Neural progenitor cell (in vitro differentiated cells): ENCODE results near the gene RER1. TPM values are rescaled to one million over a fixed set of nuclear protein-coding genes. Genes with fewer than 3 reads are reported as not detected.
A peak's percentile ranks its signal among the peaks of the same experiment; 100 is the strongest.

ENCODE experiments used
- DNase-seq: peaks from one replicate; pipeline ENCODE4 v3.0.0-alpha.2; 2016; ENCODE audit warnings: low spot score
- H2AFZ ChIP-seq: fragments of 200-600 bp; sonication (generic); replicated peaks from 2 replicates; pipeline ENCODE4 v1.6.1; 2016; ENCODE audit warnings: antibody characterized with exemption
- H3F3A ChIP-seq: fragments of 200-600 bp; sonication (generic); 2 replicates; pipeline ENCODE4 v1.6.1; 2016; ENCODE audit warnings: antibody characterized with exemption, low read depth
- H3K27ac ChIP-seq: fragments of 200-600 bp; sonication (generic); 2 replicates; pipeline ENCODE4 v1.5.1; 2016; ENCODE audit warnings: mild to moderate bottlenecking
- H3K27me3 ChIP-seq: fragments of 200-600 bp; sonication (generic); 2 replicates; pipeline ENCODE4 v1.6.1; 2016; ENCODE audit warnings: mild to moderate bottlenecking, moderate library complexity
- H3K36me3 ChIP-seq: fragments of 200-600 bp; sonication (generic); 2 replicates; pipeline ENCODE4 v1.5.1; 2016
- H3K4me1 ChIP-seq: fragments of 200-600 bp; sonication (generic); 2 replicates; pipeline ENCODE4 v1.6.1; 2016; ENCODE audit warnings: mixed run types
- H3K4me2 ChIP-seq: fragments of 200-600 bp; sonication (generic); 2 replicates; pipeline ENCODE4 v1.6.1; 2016
- H3K4me3 ChIP-seq: fragments of 200-600 bp; sonication (generic); 2 replicates; pipeline ENCODE4 v1.5.1; 2016
- H3K79me2 ChIP-seq: fragments of 200-600 bp; sonication (generic); 2 replicates; pipeline ENCODE4 v1.6.1; 2016; ENCODE audit warnings: low read depth
- H3K9ac ChIP-seq: fragments of 200-600 bp; sonication (generic); 2 replicates; pipeline ENCODE4 v1.6.1; 2016
- H3K9me3 ChIP-seq: fragments of 200-600 bp; sonication (generic); 2 replicates; pipeline ENCODE4 v1.5.1; 2016; ENCODE audit warnings: low read depth
- H4K20me1 ChIP-seq: fragments of 200-600 bp; sonication (generic); 2 replicates; pipeline ENCODE4 v1.6.1; 2016; ENCODE audit warnings: low read depth
- H3K27ac Mint-ChIP-seq: 3 replicates; pipeline ENCODE4 v1.8.0; 2021; ENCODE audit warnings: mixed read lengths
- H3K27me3 Mint-ChIP-seq: 2 replicates; pipeline ENCODE4 v1.8.0; 2022; ENCODE audit warnings: low read depth, mild to moderate bottlenecking, inconsistent platforms, moderate library complexity, mixed read lengths; ENCODE audit not compliant: insufficient read depth
- H3K36me3 Mint-ChIP-seq: 3 replicates; pipeline ENCODE4 v1.8.0; 2021; ENCODE audit warnings: mixed read lengths
- H3K4me1 Mint-ChIP-seq: 3 replicates; pipeline ENCODE4 v1.8.0; 2021; ENCODE audit warnings: mixed read lengths
- H3K4me3 Mint-ChIP-seq: 3 replicates; pipeline ENCODE4 v1.8.0; 2021; ENCODE audit warnings: mild to moderate bottlenecking, moderate library complexity, mixed read lengths
- H3K9me3 Mint-ChIP-seq: 3 replicates; pipeline ENCODE4 v1.8.0; 2020; ENCODE audit warnings: mixed read lengths
- CTCF ChIP-seq: fragments of 200-600 bp; sonication (generic); IDR thresholded peaks from 2 replicates; pipeline ENCODE4 v1.5.1; 2017; ENCODE audit warnings: antibody characterized with exemption, mild to moderate bottlenecking
- EZH2 ChIP-seq: fragments of 200-600 bp; sonication (generic); IDR thresholded peaks from 2 replicates; pipeline ENCODE4 v1.6.1; 2017; ENCODE audit warnings: antibody characterized with exemption, mild to moderate bottlenecking, moderate library complexity
- EZH2phosphoT487 ChIP-seq: fragments of 200-600 bp; sonication (generic); IDR thresholded peaks from 2 replicates; pipeline ENCODE4 v1.6.1; 2017; ENCODE audit warnings: antibody characterized with exemption
- total RNA-seq: library from RNA; depleted of rRNA; stranded (reverse); fragments of >200 nt; gene quantifications from 2 replicates; pipeline ENCODE4 v1.2.3, GENCODE V29; 2015; ENCODE audit warnings: low replicate concordance

Gene RER1
- total RNA-seq, 1 donor from 2014 or later: 39.1 TPM

GRCh38 chr1:2355373-2356261 lies 36.0 kb upstream of the RER1 start:
- peak overlapping the region; percentile 60 for H3K27ac Mint-ChIP-seq
- H3K4me1 Mint-ChIP-seq: peaks cover 14% of the 10 kb centered on the region
- TF ChIP-seq EZH2: no peak
- peaks cover 2% of the 10 kb centered on the region for H3K27me3 Mint-ChIP-seq
- DNase-seq: no peak
- H3K36me3 Mint-ChIP-seq: peaks cover 4% of the 10 kb centered on the region
- Histone ChIP-seq H3K27me3 (no peaks in the 10 kb centered on the region), H3F3A (no peaks in the 10 kb centered on the region), H3K9me3 (no peaks in the 10 kb centered on the region), H3K79me2 (no peaks in the 10 kb centered on the region), H3K9ac (no peak overlapping the region), H4K20me1 (no peaks in the 10 kb centered on the region), H3K4me2 (no peak overlapping the region), H3K4me3 (no peak overlapping the region), H2AFZ (no peak overlapping the region), H3K4me1 (peaks cover 13% of the 10 kb centered on the region), H3K27ac (no peak overlapping the region), H3K36me3 (no peaks in the 10 kb centered on the region)
- no peaks in the 10 kb centered on the region for H3K9me3 Mint-ChIP-seq
- H3K4me3 Mint-ChIP-seq: no peak overlapping the region

DNA sequence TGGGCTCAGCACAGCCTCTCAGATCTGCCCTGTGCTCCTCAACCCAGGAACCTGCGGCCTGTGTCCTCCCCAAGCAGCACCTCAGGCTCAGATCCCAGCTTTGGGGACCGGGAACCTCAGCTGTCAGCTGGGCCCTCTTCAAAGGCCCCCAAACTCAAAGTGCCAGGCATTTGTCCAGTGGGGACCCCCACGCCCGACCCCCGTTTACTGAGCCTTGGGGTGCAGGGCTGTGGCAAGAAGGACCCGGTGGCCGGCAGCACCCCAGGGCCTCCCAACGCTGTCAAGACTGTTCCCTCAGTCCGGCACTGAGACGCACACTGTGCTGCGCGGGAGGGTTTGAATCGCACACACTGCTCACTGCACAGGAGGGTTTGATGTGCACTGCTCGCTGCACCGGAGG lies 35.2 kb upstream of the RER1 start:
- no peak overlapping the region for H3K27ac ChIP-seq
- peaks cover 5% of the 10 kb centered on the region for H3K27me3 Mint-ChIP-seq
- peak overlapping the region; percentile 46 for H3K27ac Mint-ChIP-seq
- H3K9me3 ChIP-seq: no peaks in the 10 kb centered on the region
- no peak overlapping the region for H3K4me3 Mint-ChIP-seq
- no peaks in the 10 kb centered on the region for H3K79me2 ChIP-seq
- H3K9ac ChIP-seq: no peak overlapping the region
- no peaks in the 10 kb centered on the region for H3F3A ChIP-seq
- TF ChIP-seq EZH2phosphoT487: no peak
- no peak for TF ChIP-seq CTCF
- no peak for TF ChIP-seq EZH2
- H3K4me1 ChIP-seq: peaks cover 8% of the 10 kb centered on the region
- H3K4me2 ChIP-seq: no peak overlapping the region
- H3K9me3 Mint-ChIP-seq: no peaks in the 10 kb centered on the region
- no peak overlapping the region for H3K4me3 ChIP-seq
- no peaks in the 10 kb centered on the region for H3K27me3 ChIP-seq
- no peaks in the 10 kb centered on the region for H3K36me3 ChIP-seq
- H2AFZ ChIP-seq: no peak overlapping the region
- peaks cover 6% of the 10 kb centered on the region for H3K36me3 Mint-ChIP-seq
- peaks cover 11% of the 10 kb centered on the region for H3K4me1 Mint-ChIP-seq
- no peaks in the 10 kb centered on the region for H4K20me1 ChIP-seq
- no peak for DNase-seq

- Histone ChIP-seq H3K9me3 (no peaks in the 10 kb centered on the region), H3K27me3 (no peaks in the 10 kb centered on the region), H3K27ac (no peak overlapping the region), H4K20me1 (no peaks in the 10 kb centered on the region), H3K79me2 (no peaks in the 10 kb centered on the region), H3K4me3 (no peak overlapping the region), H3K4me1 (peaks cover 8% of the 10 kb centered on the region), H3K4me2 (no peak overlapping the region), H3K36me3 (no peaks in the 10 kb centered on the region), H3K9ac (no peak overlapping the region), H3F3A (no peaks in the 10 kb centered on the region), H2AFZ (no peak overlapping the region)
- Mint-ChIP-seq H3K4me1 (peaks cover 10% of the 10 kb centered on the region), H3K27ac (peak overlapping the region; percentile 46), H3K9me3 (peaks cover 2% of the 10 kb centered on the region), H3K36me3 (peaks cover 8% of the 10 kb centered on the region), H3K4me3 (no peak overlapping the region), H3K27me3 (peaks cover 3% of the 10 kb centered on the region)
- DNase-seq: no peak
- TF ChIP-seq EZH2 (no peak), CTCF (no peak), EZH2phosphoT487 (no peak)
Measured at GRCh38 chr1:2356911-2357845, 34.5 kb upstream of the RER1 start.
